Right cardiac atrium (tissue), 5 donors: ENCODE measurements around the gene SOCS4. TPM values are rescaled to one million over a fixed set of nuclear protein-coding genes. Genes with fewer than 3 reads are reported as not detected.
A peak's percentile ranks its signal among the peaks of the same experiment; 100 is the strongest.
"Not testable (repeated sequence)": the region's sequence is repeated elsewhere in the genome, so short reads cannot be mapped to it uniquely, and the experiment has no call there.

Experiments used
- ATAC-seq, 2 donors: fragments of 200-7000 bp; cut with Tn5 transposase; one replicate each; pipeline versions ENCODE4 v1.8.0 to v1.9.1; 2020; ENCODE audit warnings: moderate library complexity in 2 of 2, mild to moderate bottlenecking in 1 of 2
- DNase-seq, 3 donors: peaks; one replicate each; pipeline ENCODE4 v3.0.0-alpha.2; 2020
- H3K27ac ChIP-seq: one replicate; pipeline ENCODE4 v1.5.1; 2013; ENCODE audit warnings: mild to moderate bottlenecking, low read length, control low read depth, moderate library complexity
- H3K27me3 ChIP-seq: one replicate; pipeline ENCODE4 v1.6.1; 2013; ENCODE audit not compliant: control insufficient read depth, insufficient read depth
- H3K4me1 ChIP-seq: one replicate; pipeline ENCODE4 v1.6.1; 2013; ENCODE audit warnings: low read length; ENCODE audit not compliant: control insufficient read depth, insufficient read depth
- H3K4me3 ChIP-seq: one replicate; pipeline ENCODE4 v1.5.1; 2013; ENCODE audit warnings: low read length, control low read depth
- H3K9me3 ChIP-seq: one replicate; pipeline ENCODE4 v1.6.1; 2013; ENCODE audit warnings: low read length; ENCODE audit not compliant: control insufficient read depth
- WGBS: extraction: QIAGEN DNeasy Blood & Tissue Kit; methylation state at CpG from one replicate; pipeline ENCODE4 v1.1.7; 2013; 5-methylcytosine and 5-hydroxymethylcytosine counted together
- intact Hi-C, 4 donors: fragments of 100-400 bp; cut with DNase I; formaldehyde crosslinking; loops; one replicate each; pipeline versions ENCODE4 v1.11.0 to v1.14.0; 2022 to 2023
- polyA plus RNA-seq: library from polyadenylated mRNA; stranded (reverse); fragments of 200-250 nt; gene quantifications from one replicate; pipeline ENCODE4 v1.2.3, GENCODE V29; 2013
- total RNA-seq, 4 donors: library from RNA; stranded (reverse); fragmentation: NEBNext Ultra II Directional; extraction: Animal tissue kit (Norgen Biotek cat#: 25700); gene quantifications; one replicate each; pipeline ENCODE4 v1.2.1, GENCODE V29; 2021
- donor health status: healthy with polysubstance abuse.
- donor health status: DM: no; HTN: yes; CAD: no.
- donor health status: DM: no; HTN: no; CAD: no.
- donor health status: DM: no; HTN: yes; CAD: no; lungs with severe emphysema.
- donor health status: DM: yes; HTN: yes; CAD: no.

The SOCS4 gene
- total and polyA plus RNA-seq, 5 donors, result 5.7 to 29.7 (median 21.8) TPM

DNA sequence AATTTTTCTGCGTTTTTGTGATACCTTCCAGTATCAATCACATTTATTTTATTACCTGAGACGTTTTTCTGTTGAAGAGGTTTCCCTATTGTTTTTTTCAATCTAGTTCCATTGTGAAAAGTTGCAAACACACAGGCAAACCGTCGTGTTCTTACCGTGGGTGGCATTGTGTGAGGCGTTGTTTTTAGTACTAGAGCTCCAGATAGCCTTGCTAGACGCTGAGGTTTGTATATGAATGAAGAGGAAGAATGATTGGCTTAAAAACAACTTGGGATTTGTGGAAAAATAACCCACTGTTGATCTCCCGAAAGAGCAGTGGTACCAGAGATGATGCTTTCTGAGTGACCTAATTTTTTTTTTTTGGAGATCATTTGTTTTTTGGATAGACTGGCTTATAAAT lies 1.0 kb downstream of the SOCS4 start:
- WGBS, result 3% methylated on average over 8 of the region's 8 CpGs
- Histone ChIP-seq H3K9me3 (no peaks in the 10 kb centered on the region), H3K4me3 (peak overlapping the region; percentile 78), H3K27me3 (no peaks in the 10 kb centered on the region), H3K27ac (no peak overlapping the region), H3K4me1 (no peaks in the 10 kb centered on the region)
- no peak for DNase-seq
- ATAC-seq, result no peak
- intact Hi-C loops, result no loop called here

GRCh38 chr14:55028476-55028875 lies 1.4 kb downstream of the SOCS4 start:
- intact Hi-C loops, result no loop called here
- Histone ChIP-seq H3K27me3 (no peaks in the 10 kb centered on the region), H3K4me3 (peak overlapping the region; percentile 78), H3K27ac (no peak overlapping the region), H3K9me3 (no peaks in the 10 kb centered on the region), H3K4me1 (no peaks in the 10 kb centered on the region)
- DNase-seq, result no peak
- 69% methylated on average over 4 of the region's 4 CpGs for WGBS
- no peak for ATAC-seq

DNA sequence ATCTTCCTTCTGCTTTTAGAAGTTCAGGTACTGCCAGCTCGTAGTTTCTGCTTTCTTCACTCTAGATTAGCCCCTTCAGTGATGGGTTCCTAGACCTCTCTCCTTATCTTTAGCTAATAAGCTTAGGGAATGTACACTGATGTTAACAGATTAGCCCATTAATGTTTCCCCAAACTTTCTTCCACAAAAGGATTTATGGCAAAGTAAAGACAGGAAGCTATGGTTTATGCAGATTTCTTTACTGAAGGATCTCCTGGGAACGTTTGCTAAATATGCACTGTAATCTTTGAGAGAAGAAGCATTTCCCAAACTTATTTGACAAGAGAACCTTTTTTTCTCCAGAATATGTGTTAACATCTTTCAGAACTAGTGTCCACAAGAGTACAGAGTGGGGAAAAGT lies 4.2 kb downstream of the SOCS4 start:
- intact Hi-C loops, result no loop called here
- DNase-seq (no peak), ATAC-seq (no peak)
- Histone ChIP-seq H3K9me3 (no peaks in the 10 kb centered on the region), H3K27me3 (no peaks in the 10 kb centered on the region), H3K4me1 (no peaks in the 10 kb centered on the region), H3K27ac (no peak overlapping the region), H3K4me3 (no peak overlapping the region)
- WGBS, result 33% methylated on average over 2 of the region's 2 CpGs

DNA sequence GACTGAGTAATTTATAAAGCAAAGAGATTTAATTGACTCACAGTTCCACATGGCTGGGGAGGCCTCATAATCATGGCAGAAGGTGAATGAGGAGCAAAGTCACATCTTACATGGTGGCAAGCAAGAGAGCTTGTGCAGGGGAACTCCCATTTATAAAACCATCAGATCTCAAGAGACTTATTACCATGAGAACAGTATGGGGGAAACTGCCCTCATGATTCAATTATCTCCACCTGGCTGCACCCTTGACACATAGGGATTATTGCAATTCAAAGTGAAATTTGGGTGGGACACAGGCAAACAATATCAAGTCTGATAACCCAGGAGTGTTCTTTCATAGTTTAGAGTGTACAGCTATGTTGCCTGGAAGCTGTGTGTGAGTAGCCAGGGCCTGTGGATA lies 11.0 kb downstream of the SOCS4 start:
- H3K4me3 ChIP-seq, DNase-seq, H3K27ac ChIP-seq, intact Hi-C loops, H3K27me3 ChIP-seq, H3K9me3 ChIP-seq, ATAC-seq, H3K4me1 ChIP-seq: not testable (repeated sequence)

DNA sequence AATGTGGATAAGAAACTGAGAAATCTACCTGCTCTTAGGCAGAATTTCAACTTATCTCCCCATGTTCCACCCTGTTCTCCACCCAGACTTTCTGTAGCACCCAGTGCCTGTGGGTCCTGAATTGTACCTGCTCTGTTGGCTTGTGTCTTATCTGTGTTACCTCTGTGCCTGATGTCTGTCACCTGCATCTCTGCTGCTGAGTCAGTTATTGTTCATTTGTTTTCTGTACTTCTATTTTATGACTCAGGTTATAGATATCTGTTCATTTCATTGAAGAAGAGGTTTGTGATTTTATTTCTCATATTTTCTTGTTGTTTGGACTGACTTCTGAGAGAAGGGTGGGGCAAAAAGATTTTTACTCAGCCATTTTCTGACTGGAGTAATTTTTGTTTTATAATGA lies 11.7 kb downstream of the SOCS4 start:
- H3K4me3 ChIP-seq, result no peak overlapping the region
- no peaks in the 10 kb centered on the region for H3K27me3 ChIP-seq
- intact Hi-C loops, result no loop called here
- DNase-seq (no peak), ATAC-seq (no peak)
- H3K4me1 ChIP-seq, result no peaks in the 10 kb centered on the region
- no peaks in the 10 kb centered on the region for H3K9me3 ChIP-seq
- no peak overlapping the region for H3K27ac ChIP-seq

GRCh38 chr14:55043528-55043927 lies 16.5 kb downstream of the SOCS4 start:
- no peak for DNase-seq
- WGBS, result 92% methylated on average over 5 of the region's 5 CpGs
- Histone ChIP-seq H3K9me3 (no peaks in the 10 kb centered on the region), H3K27ac (no peak overlapping the region), H3K4me1 (no peaks in the 10 kb centered on the region), H3K27me3 (no peaks in the 10 kb centered on the region), H3K4me3 (no peak overlapping the region)
- ATAC-seq, result no peak
- intact Hi-C loops, result no loop called here

GRCh38 chr14:55045087-55045486 lies 18.1 kb downstream of the SOCS4 start:
- ATAC-seq, result no peak
- H3K4me1 ChIP-seq, result no peaks in the 10 kb centered on the region
- H3K27me3 ChIP-seq, result no peaks in the 10 kb centered on the region
- DNase-seq, result no peak
- no peak overlapping the region for H3K27ac ChIP-seq
- H3K4me3 ChIP-seq, result no peak overlapping the region
- intact Hi-C loops, result no loop called here
- no peaks in the 10 kb centered on the region for H3K9me3 ChIP-seq

- H3K4me3 ChIP-seq, result no peak overlapping the region
- peaks cover 3% of the 10 kb centered on the region for H3K4me1 ChIP-seq
- intact Hi-C loops, result no loop called here
- DNase-seq (no peak), ATAC-seq (no peak)
- H3K27me3 ChIP-seq, result no peaks in the 10 kb centered on the region
- H3K9me3 ChIP-seq, result no peaks in the 10 kb centered on the region
- H3K27ac ChIP-seq, result no peak overlapping the region
- WGBS, result 81% methylated on average over 5 of the region's 5 CpGs
Measured at GRCh38 chr14:55047301-55048053, 20.4 kb downstream of the SOCS4 start.

DNA sequence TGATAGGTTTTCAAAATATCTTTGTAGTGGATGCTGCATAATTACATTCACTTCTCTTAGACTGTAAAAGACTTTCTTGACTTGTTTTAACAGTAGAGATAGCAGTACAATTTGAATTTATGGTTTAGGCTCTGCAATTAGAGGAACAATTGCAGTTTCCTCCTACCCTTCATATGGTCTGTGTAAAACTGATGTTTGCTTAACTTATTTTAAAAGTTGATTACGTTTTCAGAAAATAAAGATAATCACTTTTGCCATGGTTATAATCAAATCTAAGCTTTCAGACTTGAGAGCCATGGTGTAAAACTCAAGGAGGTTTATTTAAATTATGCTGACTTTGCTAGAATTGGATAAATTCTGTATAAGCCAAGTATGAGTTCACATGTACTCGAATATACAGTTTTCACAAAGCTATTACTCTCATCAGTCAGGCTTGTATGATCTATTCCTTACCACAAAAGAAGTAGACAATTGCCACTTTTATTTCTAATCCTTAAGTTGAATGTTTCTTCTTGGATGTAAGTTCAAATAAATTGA lies 21.9 kb downstream of the SOCS4 start:
- ATAC-seq (no peak), DNase-seq (no peak)
- Histone ChIP-seq H3K27me3 (no peaks in the 10 kb centered on the region), H3K4me1 (peaks cover 3% of the 10 kb centered on the region), H3K27ac (no peak overlapping the region), H3K9me3 (no peaks in the 10 kb centered on the region), H3K4me3 (no peak overlapping the region)
- WGBS, result 84% methylated on average over 2 of the region's 2 CpGs
- intact Hi-C loops, result no loop called here

- H3K27ac ChIP-seq, result peak overlapping the region; percentile 73
- intact Hi-C loops, result no loop called here
- peak overlapping the region; percentile 62 for H3K4me3 ChIP-seq
- no peaks in the 10 kb centered on the region for H3K9me3 ChIP-seq
- ATAC-seq (no peak), DNase-seq (no peak)
- H3K4me1 ChIP-seq, result peaks cover 3% of the 10 kb centered on the region
- WGBS, result under 1% methylated on average over 10 of the region's 10 CpGs
- no peaks in the 10 kb centered on the region for H3K27me3 ChIP-seq
Measured at GRCh38 chr14:55051165-55051422, 24.1 kb downstream of the SOCS4 start.

GRCh38 chr14:55051423-55052268 lies 24.6 kb downstream of the SOCS4 start, which contains the start of gene MAPK1IP1L:
Gene MAPK1IP1L, plus strand, starts transcription at chr14:55051647. Its CDS starts 10,037 bp downstream, at chr14:55061684.
- H3K4me1 ChIP-seq, result peaks cover 3% of the 10 kb centered on the region
- no peaks in the 10 kb centered on the region for H3K27me3 ChIP-seq
- H3K4me3 ChIP-seq, result peak within 1 kb of the TSS; percentile 62
- H3K9me3 ChIP-seq, result no peaks in the 10 kb centered on the region
- DNase-seq (peak; percentile 92 to 97 (median 96)), ATAC-seq (peak; percentile 97 to 98)
- H3K27ac ChIP-seq, result peak within 1 kb of the TSS; percentile 95
- intact Hi-C loops, result no loop called here
- under 1% methylated on average over 98 of the region's 98 CpGs for WGBS
